A673 (cell line): ENCODE results near the gene ADGRF1.

Experiments used
- CTCF ChIP-seq: fragments of 300-800, 200-600 bp; sonication (generic); conservative IDR thresholded peaks from 2 replicates; pipeline ENCODE4 v1.5.1; 2017; ENCODE audit warnings: low read depth, mild to moderate bottlenecking, antibody characterized with exemption, low read length, moderate library complexity, mixed read lengths
- EZH2 ChIP-seq: fragments of 200-600 bp; sonication (generic); IDR thresholded peaks from 2 replicates; pipeline ENCODE4 v1.6.1; 2017; ENCODE audit warnings: borderline replicate concordance, low read depth, mild to moderate bottlenecking, mixed read lengths, antibody characterized with exemption, low read length; ENCODE audit not compliant: poor library complexity, severe bottlenecking

- TF ChIP-seq CTCF (no peak), EZH2 (no peak)
These were observed 36.9 kb upstream of the ADGRF1 start for GRCh38 chr6:47078991-47079390.
